Measurements from ENCODE around the gene TREML2. TPM values are rescaled to one million over a fixed set of nuclear protein-coding genes. Genes with fewer than 3 reads are reported as not detected.

The TREML2 gene
- total and polyA plus RNA-seq, 2 of the 13 experiments (the other 11 are each of a cell fraction or from before 2014, with no cell fraction given): not detected

GRCh38 chr6:41232667-41233066 is 31.7 kb upstream of the TREML2 start:
- intact Hi-C loops (cut with micrococcal nuclease; ENCODE audit: unreplicated experiment) (no loop called here), in situ Hi-C loops (cut with HindIII; ENCODE audit: extremely low pct_ligation_motif_present, low pct_unique_long_range_greater_than_20kb) (no loop called here)
- ATAC-seq: no peak
- Histone ChIP-seq H3K4me3 (replicated peaks in 1 of 3; ENCODE audit: insufficient read depth in 1 of 3, low read depth in 2 of 3, low read length in 3 of 3) (no peak overlapping the region), H3K27ac (ENCODE audit: extremely low read length, insufficient read depth, low read length) (no peak overlapping the region), H3K9me3 (ENCODE audit: low read length) (no peaks in the 10 kb centered on the region), H3K4me1 (ENCODE audit: insufficient read depth, low read length) (no peaks in the 10 kb centered on the region), H3K79me2 (ENCODE audit: insufficient read depth, low read length) (no peaks in the 10 kb centered on the region), H3K27me3 (ENCODE audit: control insufficient read depth in 1 of 2, insufficient read depth in 2 of 2, low read length in 2 of 2) (peaks cover 2 to 14% of the 10 kb centered on the region in 2 experiments; a peak in 2 of 5 replicates), H3K9ac (ENCODE audit: insufficient read depth, low read depth, low read length) (no peak overlapping the region), H4K20me1 (ENCODE audit: insufficient read depth, low read length) (no peaks in the 10 kb centered on the region), H2AFZ (ENCODE audit: low read length) (no peak overlapping the region), H3K4me2 (ENCODE audit: low read depth, low read length) (no peak overlapping the region), H3K36me3 (replicated peaks in 1 of 2; ENCODE audit: control insufficient read depth in 1 of 2, insufficient read depth in 2 of 2, low read length in 2 of 2) (no peaks in the 10 kb centered on the region)
- CTCF ChIA-PET (ENCODE audit: low intra/inter-chr PET ratio, low total read pairs): no interaction called here
- WGBS (ENCODE audit: low lambda C conversion rate): 14% methylated on average over 6 of the region's 6 CpGs
- FAIRE-seq: no peak
- no TSS peak for BruUV-seq (replicated peaks)
- POLR2A ChIA-PET: no interaction called here
- DNase-seq (ENCODE audit: low spot score): no peak
- TF ChIP-seq NKX3-1 (CRISPR knock-in tag; IDR thresholded peaks at IDR 0.05) (no peak), ZNF496 (CRISPR knock-in tag; IDR thresholded peaks at IDR 0.05; ENCODE audit: insufficient replicate concordance) (no peak), FOXM1 (CRISPR knock-in tag; IDR thresholded peaks at IDR 0.05) (no peak), JUND (CRISPR knock-in tag; IDR thresholded peaks at IDR 0.05) (no peak), PLSCR1 (CRISPR knock-in tag; IDR thresholded peaks at IDR 0.05; ENCODE audit: borderline replicate concordance) (no peak), ZNF773 (CRISPR knock-in tag; IDR thresholded peaks at IDR 0.05; ENCODE audit: borderline replicate concordance) (no peak), ZHX2 (IDR thresholded peaks at IDR 0.05; ENCODE audit: low read depth) (no peak), ZHX2 (CRISPR knock-in tag; IDR thresholded peaks at IDR 0.05; ENCODE audit: borderline replicate concordance) (no peak), ZBED4 (CRISPR knock-in tag; IDR thresholded peaks at IDR 0.05; ENCODE audit: borderline replicate concordance) (no peak), KDM3A (CRISPR knock-in tag; IDR thresholded peaks at IDR 0.05; ENCODE audit: low read depth) (no peak), ZNF34 (CRISPR knock-in tag; IDR thresholded peaks at IDR 0.05; ENCODE audit: borderline replicate concordance) (no peak), HNF4A (CRISPR knock-in tag; IDR thresholded peaks at IDR 0.05) (no peak)
